Activated naive CD8-positive, alpha-beta T cell treated with anti-CD3 and anti-CD28 coated beads, Interleukin-2, amount 10 ng/mL, durations not matched to agents 7 days and 5 days (primary cell): Measurements from ENCODE around the gene GJD4. TPM values are rescaled to one million over a fixed set of nuclear protein-coding genes. Genes with fewer than 3 reads are reported as not detected.

ENCODE experiments used
- total RNA-seq, 2 experiments: library from RNA; stranded (reverse); gene quantifications; one replicate each; pipeline ENCODE4 v1.2.3, GENCODE V29; 2021

Gene GJD4
- total RNA-seq, 2 experiments from 2014 or later: not detected

Other genes with a start within 250 kb of the GJD4 start
- under 1 TPM; 0.28 to 0.42 TPM for gene FZD8, start 37.0 kb downstream of the GJD4 start, total RNA-seq